Astrocyte of the spinal cord (primary cell): ENCODE results near the gene TEX14.
"Not testable (repeated sequence)": the region's sequence is repeated elsewhere in the genome, so short reads cannot be mapped to it uniquely, and the experiment has no call there.

Source experiments
- DNase-seq: peaks from one replicate; pipeline ENCODE4 v3.0.0; 2011; ENCODE audit warnings: low read depth, low spot score
- H3K4me3 ChIP-seq: 2 replicates; pipeline ENCODE4 v1.5.1; 2011; ENCODE audit warnings: low read depth, mild to moderate bottlenecking, low read length, moderate library complexity
- CTCF ChIP-seq: IDR thresholded peaks from 2 replicates; pipeline ENCODE4 v1.5.1; 2012; ENCODE audit warnings: low read depth, mild to moderate bottlenecking, low read length, inconsistent platforms
- in situ Hi-C: cut with HindIII; loops from 2 replicates; pipeline ENCODE4 v1.10.0; 2017; ENCODE audit warnings: low sequenced_read_pairs

Gene TEX14

GRCh38 chr17:58658804-58659713 lies 32.8 kb downstream of the TEX14 start:
- in situ Hi-C loops: no loop called here
- peak overlapping the region; percentile 39 for H3K4me3 ChIP-seq
- peak; percentile 97 for DNase-seq
- no peak for TF ChIP-seq CTCF

GRCh38 chr17:58657962-58658803 lies 33.7 kb downstream of the TEX14 start:
- DNase-seq, in situ Hi-C loops, H3K4me3 ChIP-seq: not testable (repeated sequence)

GRCh38 chr17:58648236-58648635 lies 43.6 kb downstream of the TEX14 start:
- DNase-seq: no peak
- in situ Hi-C loops: no loop called here
- no peak overlapping the region for H3K4me3 ChIP-seq
- TF ChIP-seq CTCF: no peak

- no peak for TF ChIP-seq CTCF
- H3K4me3 ChIP-seq: no peak overlapping the region
- in situ Hi-C loops: no loop called here
- DNase-seq: peak; percentile 80
These were observed 48.7 kb downstream of the TEX14 start for GRCh38 chr17:58643147-58643546.

- in situ Hi-C loops: no loop called here
- no peak overlapping the region for H3K4me3 ChIP-seq
- TF ChIP-seq CTCF: no peak
- no peak for DNase-seq
These were observed 49.9 kb downstream of the TEX14 start for GRCh38 chr17:58641887-58642311.

- H3K4me3 ChIP-seq: no peak overlapping the region
- no peak for TF ChIP-seq CTCF
- no peak for DNase-seq
- in situ Hi-C loops: no loop called here
These were observed 51.6 kb downstream of the TEX14 start for GRCh38 chr17:58640202-58640601.

GRCh38 chr17:58639681-58640080 lies 52.2 kb downstream of the TEX14 start:
- no peak overlapping the region for H3K4me3 ChIP-seq
- no peak for DNase-seq
- TF ChIP-seq CTCF: no peak
- in situ Hi-C loops: no loop called here
